HG03045 (cell line): ENCODE data around the gene CHADL.

Experiments
- ATAC-seq: cut with Tn5 transposase; IDR thresholded peaks from one replicate; pipeline ENCODE4 v1.9.1; 2021; ENCODE audit warnings: mild to moderate bottlenecking, moderate library complexity; ENCODE audit not compliant: unreplicated experiment

CHADL gene

DNA sequence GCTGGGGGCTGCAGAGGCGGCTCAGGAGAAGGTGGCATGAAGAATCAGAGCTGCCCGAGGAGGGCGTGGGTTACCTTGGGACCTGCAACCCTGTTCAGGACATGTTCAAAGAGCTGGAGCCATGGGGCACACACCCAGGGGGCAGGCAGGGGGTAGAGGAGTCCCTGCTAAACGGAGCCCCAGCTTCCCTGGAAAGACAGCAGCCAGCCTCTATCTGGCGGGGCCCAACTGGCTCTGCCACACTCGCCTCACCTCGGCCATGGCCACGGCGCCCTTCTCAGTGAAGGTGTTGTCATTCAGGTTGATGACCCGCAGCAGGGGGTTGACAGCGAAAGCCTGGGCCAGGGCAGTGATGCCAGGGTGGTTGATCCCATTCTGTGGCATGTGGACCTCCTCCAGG lies 17.0 kb upstream of the CHADL start:
- ATAC-seq, result no peak

DNA sequence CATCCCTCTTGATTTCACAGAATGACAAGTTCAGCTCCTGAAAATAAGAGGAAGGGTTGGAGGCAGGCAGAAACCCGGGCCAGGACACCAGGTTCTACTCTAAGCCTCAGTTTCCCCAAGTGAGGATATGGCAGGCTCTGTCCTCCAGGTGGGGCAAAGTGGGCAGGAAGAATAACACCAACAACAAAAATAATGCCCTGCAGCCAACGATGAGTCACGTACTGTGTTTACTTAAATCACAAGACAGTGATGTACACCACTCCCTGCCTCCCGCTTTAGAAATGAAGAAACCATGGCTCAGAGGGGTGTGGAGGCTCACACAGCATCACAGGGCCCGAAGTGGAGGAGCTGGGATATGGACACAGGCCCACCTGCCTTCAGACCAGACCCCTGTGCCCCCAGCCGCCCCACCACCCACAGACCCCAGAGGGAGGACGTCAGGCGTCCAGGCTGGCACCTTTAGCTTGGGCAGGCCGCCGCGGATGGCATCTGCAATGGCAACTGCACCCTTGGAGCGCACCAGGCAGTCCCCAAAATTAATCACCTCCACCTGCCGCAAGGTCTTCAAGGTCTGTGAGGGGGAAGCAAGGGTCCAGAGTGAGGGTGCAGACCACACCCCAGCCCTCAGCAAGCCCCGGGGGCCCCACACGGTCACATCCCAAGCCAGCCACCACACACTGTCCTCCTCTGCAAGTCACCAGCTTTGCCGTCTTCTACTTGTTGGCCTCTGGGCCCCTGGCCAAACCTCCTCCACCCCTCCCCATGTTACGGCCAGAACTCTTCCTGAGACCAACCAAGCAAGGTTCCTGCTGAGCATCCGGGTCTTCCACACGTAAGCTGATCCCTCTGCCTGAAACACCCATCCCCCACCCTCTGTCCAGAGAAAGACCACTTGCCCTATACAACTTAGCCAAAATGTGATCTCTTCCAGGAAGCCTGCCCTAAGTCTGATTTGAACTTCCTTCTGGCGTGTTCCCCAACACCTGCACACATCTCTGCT lies 15.8 kb upstream of the CHADL start:
- ATAC-seq, result no peak

DNA sequence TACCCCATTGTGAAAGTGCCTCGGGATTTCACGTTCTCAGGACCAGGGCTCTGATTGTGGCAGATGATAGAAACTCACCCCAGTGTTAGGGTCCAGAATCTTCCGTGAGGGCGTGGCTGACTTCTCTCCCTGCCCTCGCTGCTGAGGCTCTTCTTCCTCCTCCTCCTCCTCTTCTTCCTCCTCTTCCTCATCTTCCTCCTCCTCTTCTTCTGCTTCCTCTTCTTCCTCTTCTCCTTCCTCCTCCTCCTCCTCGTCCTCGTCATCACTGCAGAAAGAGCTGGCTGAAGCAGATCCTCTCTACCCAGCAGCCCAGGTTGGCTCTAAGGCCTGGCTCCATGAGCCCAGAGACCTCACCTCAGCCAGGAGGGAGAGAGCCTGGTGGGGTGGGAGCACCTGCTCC lies 13.5 kb upstream of the CHADL start:
- no peak for ATAC-seq

DNA sequence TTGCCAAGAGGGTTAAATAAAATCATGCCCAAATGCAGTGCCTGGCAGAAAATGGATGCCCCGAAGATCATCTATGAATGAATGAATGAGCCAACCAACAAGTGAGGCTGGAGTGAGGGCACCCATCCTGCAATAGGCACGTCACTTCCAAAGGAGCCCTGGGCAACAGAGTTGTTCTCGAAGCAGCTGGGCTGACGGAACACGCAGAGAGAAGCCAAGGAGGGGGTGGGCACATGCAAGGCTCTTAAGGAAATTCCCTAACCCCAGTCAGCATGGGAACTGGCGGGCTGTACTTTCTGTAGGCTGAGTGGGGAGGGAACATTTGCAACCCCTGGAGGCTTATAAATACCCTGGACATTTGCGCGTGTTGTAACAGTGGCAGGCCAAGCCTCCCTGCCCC lies 11.6 kb upstream of the CHADL start:
- ATAC-seq, result no peak

DNA sequence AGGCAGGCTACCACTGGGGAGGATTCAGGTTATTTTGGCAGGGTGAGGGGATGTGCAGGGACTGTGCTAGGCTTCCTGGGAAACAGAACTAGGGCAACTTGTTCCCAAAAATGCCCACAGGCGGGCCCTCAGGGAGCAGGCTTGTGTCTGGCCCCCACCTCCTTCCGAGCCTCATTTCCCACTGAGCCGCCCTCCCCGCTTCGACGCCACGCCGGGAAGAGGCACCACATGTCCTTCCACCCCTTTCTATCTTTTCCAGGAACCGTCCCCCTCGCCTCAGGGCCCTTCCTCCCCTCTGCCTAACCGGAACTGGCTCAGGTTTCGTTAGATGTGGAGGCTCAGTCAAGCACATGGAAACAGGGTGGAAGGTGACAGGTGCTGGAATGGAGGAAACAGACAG lies 9.4 kb upstream of the CHADL start:
- no peak for ATAC-seq

DNA sequence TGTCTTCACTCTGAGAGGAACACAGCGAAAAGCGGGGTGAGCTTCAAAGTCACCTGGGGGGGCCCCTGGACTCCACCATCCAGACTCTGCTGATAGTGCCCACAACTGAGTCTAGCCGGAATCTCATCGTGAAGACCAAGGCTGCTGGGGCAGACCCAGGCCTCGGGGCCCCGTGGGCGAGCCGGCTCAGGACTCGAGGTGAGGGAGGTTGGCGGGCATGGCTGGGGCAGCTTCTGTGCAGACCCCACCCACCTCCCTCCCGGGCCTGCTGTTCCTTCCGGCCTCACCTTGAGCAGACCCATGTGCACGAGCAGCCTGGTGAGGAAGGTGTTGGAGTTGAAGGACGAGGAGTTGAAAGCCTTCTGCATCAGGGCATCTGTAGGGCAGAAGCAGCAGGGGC lies 8.7 kb upstream of the CHADL start:
- no peak for ATAC-seq

DNA sequence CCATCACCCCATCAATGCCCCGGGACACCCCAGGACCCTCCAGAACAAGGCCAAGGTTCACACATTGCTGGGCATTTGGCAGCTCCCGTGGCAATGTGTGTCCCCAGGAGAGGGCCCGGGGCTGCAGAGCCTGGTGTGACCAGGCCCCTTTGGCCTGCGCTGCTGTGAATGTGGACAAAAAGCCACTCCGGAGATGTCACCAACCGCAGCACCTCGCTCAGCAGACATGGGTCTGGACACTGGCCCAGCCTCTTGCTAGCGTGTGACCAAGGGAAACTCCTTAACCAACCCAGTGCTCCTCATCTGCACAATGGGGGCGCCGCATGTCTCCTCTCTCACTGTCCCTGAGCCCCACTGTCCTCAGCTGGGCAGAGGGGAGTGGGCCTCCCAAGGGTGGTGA lies 8.0 kb upstream of the CHADL start:
- no peak for ATAC-seq

DNA sequence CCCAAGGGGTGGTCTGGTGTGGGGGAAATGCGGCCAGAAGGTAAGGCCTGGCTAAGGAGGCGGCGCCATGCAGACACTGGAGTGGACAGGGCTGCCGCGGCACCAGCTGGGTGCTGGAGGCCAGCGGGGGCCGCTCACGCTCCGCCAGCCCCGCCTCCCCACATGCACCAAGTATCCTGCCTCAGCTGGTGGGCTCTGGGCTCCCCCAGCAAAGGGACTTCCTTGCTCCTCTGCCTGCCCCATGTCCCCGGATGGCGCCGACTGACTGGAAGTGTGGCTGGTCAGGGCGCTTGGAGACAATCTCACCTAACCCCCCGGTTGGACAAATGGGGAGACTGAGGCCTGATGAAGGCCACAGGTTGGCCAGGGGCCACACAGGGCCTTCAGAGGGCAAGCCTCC lies 7.6 kb upstream of the CHADL start:
- ATAC-seq, result no peak

DNA sequence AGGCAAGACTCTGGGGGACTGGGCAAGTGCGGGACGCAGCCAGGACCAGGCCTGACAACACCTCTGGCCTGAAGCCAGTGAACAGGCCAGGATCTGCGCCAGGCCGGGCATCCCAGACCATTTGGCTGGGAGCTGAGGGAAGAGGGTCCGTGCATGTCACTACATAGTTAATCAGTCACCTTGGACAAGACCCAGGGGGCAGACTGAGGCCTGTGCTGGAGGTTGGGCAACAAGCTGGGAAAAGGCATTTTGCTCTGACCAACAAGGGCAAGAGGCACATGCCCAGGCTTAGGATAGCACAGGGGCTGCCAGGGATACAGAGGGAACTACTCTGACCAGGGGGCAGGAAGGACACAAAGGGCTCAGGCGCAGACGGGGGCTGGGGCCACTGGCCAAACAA lies 7.0 kb upstream of the CHADL start:
- no peak for ATAC-seq

DNA sequence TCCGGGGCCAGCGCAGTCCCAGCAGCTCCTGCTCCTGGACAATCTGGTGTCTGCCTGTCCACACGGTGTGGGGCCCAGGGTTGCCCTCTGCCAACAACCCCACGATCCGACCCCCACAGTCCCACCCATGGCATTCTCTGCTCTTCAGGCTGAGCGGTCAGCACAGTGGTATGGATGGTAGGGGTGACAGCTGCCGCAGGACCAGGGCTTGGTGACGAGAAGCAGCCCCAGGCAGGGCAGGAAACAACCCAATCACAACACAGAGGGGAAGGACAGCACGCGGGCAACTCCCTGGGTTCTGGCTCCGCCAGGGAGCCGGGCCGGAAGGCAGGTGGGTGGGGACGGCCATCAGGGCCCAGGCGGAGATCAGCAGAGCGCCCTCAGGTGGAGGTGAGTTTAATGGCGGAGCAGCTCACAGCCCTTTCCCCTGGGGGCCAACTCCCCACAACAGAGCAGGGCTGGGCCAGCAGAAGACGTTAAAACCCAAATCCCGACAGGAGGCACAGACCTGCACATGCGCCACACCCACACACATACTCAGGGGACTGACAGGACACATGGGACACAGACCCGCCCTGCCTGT lies 5.3 kb upstream of the CHADL start:
- no peak for ATAC-seq

DNA sequence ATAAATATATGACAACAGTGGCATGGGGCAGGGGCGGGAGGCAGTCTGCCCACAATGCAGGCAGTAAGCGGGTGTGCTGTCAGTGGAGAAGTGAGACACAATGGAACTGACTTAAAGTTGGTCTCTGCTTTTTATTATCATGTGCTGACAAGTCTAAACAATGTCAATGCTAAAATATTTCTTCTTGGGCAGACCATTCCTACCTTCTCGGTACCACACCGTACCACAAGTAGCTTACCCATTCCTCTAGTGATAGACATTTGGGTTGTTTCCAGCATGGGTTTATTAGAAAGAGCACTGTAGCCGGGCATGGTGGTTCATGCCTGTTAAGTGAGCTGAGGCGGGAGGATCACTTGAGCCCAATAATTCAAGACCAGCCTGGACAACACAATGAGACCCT lies 2.6 kb upstream of the CHADL start:
- no peak for ATAC-seq

DNA sequence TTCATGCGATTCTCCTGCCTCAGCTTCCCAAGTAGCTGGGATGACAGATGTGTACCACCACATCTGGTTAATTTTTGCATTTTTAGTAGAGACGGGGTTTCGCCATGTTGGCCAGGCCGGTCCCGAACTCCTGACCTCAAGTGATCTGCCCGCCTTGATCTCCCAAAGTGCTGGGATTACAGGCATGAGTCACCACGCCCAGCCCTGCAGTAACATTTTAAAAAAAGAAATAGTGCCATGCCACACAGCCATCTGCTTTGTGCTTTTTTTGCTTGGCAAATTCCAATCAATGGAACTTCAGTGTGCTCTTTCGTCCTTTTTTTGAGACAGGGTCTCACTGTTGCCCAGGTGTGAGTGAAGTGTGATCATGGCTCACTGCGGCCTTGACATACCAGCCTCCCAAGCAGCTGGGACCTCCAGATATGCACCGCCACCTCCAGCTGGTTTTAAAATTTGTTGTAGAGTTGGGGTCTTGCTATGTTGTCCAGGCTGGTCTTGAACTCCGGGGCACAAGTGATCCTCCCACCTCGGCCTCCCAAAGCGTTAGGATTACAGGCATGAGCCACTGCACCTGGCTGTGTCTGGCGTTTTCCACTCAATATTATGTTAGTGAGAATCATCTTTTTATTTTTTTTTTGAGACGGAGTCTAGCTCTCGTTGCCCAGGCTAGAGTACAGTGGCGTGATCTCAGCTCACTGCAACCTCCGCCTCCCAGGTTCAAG lies 1.8 kb upstream of the CHADL start:
- ATAC-seq, result no peak

DNA sequence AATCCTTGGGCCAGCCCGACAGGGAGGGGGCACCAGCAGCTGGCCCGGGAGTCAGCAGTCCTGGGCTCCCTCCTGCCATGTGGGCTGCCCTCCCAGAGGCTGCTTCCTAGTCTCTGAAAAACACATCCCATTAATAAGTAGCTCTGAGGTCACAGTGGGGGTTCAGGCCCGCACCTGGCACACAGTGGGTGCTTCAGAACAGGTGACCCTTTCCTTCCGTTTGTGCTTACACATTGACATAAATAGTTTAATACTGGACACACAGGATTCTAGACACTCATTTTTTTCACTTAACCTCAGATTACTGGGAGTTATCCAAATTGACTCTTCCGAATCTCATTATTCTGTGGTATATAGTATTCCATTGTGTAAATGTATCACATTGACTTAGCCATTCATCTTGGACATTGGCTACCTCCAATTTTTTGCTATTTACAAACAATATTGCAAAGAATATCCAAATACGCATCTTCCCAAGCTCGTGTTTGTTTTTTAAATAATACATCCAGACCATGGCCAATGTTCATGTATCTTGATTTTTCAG lies 474 bp upstream of the CHADL start:
- ATAC-seq, result no peak

DNA sequence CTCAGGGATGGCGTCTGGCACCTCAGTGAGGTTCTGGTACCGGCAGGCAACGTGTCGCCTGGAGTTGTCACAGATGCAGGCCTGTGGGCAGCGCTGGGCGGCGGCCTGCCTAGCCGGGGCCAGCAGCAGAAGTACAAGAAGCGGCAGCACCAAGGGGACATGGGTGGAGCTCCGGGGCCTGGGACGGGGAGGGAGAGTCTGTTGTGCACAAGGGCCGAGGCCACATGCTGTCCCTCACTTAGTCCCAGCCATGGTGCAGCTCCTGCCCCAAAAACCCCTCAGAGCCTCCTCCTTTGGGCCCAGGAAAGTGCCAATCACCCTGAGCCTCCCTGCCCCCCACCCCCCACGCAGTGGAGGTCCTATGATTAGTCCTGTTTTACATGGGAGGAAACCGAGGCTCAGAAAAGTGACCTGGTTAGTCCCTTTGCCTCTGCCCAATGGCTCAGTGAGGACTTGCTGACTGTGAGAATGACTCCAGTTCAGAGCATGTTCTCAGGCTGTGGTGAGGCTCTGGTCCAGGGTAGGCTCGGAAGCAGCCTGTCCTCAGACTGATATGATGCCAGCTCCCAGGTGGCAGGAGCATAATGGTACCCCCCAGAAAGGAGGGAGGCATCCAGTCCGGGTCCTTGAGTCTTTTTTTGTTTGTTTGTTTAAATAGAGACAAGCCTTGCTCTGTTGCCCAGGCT lies 1.1 kb downstream of the CHADL start:
- ATAC-seq, result no peak

DNA sequence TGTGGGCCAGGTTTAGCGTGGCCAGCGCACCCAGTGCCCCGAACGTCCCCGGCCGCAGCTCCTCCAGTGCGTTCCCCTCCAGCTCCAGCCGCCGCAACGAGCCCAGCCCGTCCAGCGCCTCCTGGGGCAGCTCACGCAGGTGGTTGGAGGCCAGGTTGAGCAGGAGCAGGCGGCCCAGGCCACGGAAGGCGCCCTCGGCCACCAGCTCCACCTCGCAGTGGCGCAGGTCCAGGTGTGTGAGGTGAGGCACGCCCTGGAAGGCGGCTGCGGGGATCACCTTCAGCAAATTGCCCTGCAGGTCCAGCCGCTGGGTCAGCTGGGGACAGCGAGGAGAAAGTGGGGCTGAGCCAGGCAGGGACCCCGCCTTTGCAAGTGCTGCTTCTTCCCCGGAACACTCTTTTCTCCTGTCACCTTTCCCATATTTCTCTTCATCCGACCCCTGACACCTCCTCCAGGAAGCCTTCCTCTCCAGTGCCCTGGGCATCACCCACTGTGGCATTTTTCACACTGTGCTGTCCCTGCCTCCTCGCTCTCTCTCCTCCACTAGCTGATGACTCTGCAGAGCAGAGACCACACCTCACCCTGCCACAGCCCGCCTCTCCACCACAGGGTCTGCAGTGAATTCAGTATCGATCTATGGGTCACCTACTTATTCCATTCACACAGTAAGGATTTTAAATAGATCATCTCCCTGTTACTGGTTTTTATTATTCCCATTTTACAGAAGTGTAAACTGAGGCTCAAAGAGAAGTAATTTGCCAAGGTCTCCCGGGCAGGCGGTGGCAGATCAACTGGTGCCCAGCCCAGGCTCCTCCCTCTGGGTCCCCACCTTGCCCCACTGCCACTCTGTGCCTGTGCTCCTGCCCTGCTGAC lies 1.9 kb downstream of the CHADL start:
- no peak for ATAC-seq

DNA sequence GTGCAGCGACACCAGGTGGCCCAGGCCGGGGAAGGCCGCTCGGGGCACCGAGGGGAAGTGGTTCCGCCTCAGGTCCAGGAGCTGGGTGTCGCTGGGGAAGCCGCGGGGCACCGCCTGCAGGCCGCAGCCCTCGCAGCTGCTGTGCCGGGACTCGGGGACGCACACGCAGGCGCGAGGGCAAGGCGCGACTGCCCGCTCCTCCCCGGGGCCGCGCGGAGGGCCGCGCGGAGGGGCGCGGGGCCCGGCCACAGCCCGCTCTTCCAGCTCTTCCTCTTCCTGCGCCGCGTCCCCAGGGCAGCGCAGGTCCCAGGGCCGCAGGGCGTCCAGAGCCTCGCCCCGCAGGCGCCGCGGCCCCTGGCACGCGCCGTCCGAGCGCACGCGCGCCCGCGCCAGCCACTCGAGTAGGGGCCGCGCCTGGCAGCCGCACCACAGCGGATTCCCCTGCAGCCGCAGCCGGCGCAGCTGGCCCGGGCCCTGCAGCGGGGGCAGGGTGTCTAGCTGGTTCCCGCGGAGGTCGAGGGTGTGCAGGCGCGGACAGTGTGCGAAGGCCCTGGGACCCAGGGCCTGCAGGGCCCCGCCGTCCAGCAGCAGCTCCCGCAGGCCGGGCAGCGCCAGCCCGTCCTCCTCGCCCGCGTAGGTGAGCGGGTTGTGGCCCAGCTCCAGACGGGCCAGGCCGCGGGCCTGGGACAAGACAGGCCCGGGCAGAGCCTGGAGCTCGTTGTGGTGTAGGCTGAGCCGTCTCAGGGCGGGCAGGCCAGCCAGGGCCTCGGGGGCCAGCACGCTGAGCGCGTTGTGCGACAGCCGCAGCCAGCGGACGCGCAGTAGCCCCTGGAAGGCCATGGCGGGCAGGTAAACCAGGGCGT lies 2.8 kb downstream of the CHADL start:
- ATAC-seq, result peak; percentile 60

DNA sequence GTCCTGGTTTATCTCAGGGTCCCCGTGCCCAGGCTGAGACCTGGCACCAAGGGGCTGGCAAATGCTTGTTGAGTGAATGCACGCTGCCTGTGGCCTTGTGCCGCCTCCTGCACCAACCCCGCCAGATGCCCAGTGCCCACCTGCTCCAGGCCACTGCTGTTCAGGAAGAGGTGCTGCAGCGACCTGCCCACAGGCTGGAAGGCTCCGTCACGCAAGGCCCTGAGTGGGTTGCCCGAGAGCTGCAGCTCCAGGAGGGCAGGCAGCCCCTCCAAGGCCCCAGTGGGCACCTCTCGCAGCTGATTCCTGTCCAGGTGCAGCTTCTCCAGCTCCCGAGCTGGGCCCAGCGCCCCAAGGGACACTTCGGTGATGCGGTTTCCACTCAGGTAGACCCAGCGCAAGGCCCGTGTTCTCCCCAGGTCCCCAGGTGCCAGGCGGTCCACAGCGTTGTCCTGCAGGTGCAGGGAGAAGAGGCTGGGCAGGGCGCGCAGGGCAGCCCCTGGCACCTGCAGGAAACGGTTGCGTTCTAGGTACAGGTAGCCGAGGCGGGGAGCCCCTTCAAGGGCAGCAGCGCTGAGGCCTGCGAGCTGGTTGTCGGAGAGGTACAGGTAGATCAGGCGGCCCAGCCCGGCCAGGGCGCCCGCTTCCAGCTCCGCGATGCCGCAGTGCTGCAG lies 3.6 kb downstream of the CHADL start:
- ATAC-seq, result no peak
